Fibroblast of lung (primary cell): ENCODE results near the gene RB1. TPM values are rescaled to one million over a fixed set of nuclear protein-coding genes. Genes with fewer than 3 reads are reported as not detected.
A peak's percentile ranks its signal among the peaks of the same experiment; 100 is the strongest.

Experiments
- DNase-seq, 2 donors: peaks; one replicate each; pipeline versions ENCODE4 v3.0.0 to v3.0.0-alpha.2; 2010; ENCODE audit warnings: low read depth in 2 of 2
- H2AFZ ChIP-seq: 2 replicates; pipeline ENCODE4 v1.5.1; 2012; ENCODE audit warnings: low read length, control low read depth, inconsistent platforms
- H3K27ac ChIP-seq: 2 replicates; pipeline ENCODE4 v1.5.1; 2011; ENCODE audit warnings: low read length, control low read depth; ENCODE audit not compliant: insufficient read depth
- H3K27me3 ChIP-seq: 2 replicates; pipeline ENCODE4 v1.5.1; 2011; ENCODE audit warnings: mild to moderate bottlenecking, low read length; ENCODE audit not compliant: control insufficient read depth, insufficient read depth
- H3K36me3 ChIP-seq: 2 replicates; pipeline ENCODE4 v1.5.1; 2011; ENCODE audit warnings: low read length; ENCODE audit not compliant: control insufficient read depth, insufficient read depth
- H3K4me1 ChIP-seq: 2 replicates; pipeline ENCODE4 v1.5.1; 2011; ENCODE audit warnings: low read length; ENCODE audit not compliant: control insufficient read depth, insufficient read depth; ENCODE audit errors: extremely low read depth
- H3K4me2 ChIP-seq: 2 replicates; pipeline ENCODE4 v1.5.1; 2011; ENCODE audit warnings: low read length, control low read depth; ENCODE audit not compliant: insufficient read depth; ENCODE audit errors: extremely low read depth
- H3K4me3 ChIP-seq, 4 experiments: fragments of 200-600 bp in 1 of 4; sonication (generic) in 1 of 4; replicated peaks in 1 of 4; 2 replicates each; pipeline ENCODE4 v1.5.1; 2011 to 2016; ENCODE audit warnings: low read length in 4 of 4, low read depth in 3 of 4, mild to moderate bottlenecking in 3 of 4, control low read depth in 2 of 4, inconsistent platforms in 1 of 4, mixed read lengths in 1 of 4; ENCODE audit not compliant: insufficient read depth in 1 of 4; ENCODE audit errors: control extremely low read depth in 1 of 4
- H3K79me2 ChIP-seq: 2 replicates; pipeline ENCODE4 v1.5.1; 2012; ENCODE audit warnings: mild to moderate bottlenecking, low read length, inconsistent platforms; ENCODE audit not compliant: control insufficient read depth, insufficient read depth
- H3K9ac ChIP-seq: 2 replicates; pipeline ENCODE4 v1.5.1; 2011; ENCODE audit warnings: mild to moderate bottlenecking, low read length, control low read depth; ENCODE audit not compliant: insufficient read depth
- H3K9me3 ChIP-seq: 2 replicates; pipeline ENCODE4 v1.5.1; 2012; ENCODE audit warnings: low read depth, low read length; ENCODE audit not compliant: control insufficient read depth, insufficient read depth
- H4K20me1 ChIP-seq: 2 replicates; pipeline ENCODE4 v1.5.1; 2011; ENCODE audit warnings: low read length; ENCODE audit not compliant: control insufficient read depth, insufficient read depth; ENCODE audit errors: extremely low read depth
- CTCF ChIP-seq, 2 donors: IDR thresholded peaks in 1 of 2; conservative IDR thresholded peaks in 1 of 2; 1 replicate in 1 of 2; 2 replicates in 1 of 2; pipeline ENCODE4 v1.5.1; 2011 to 2012; ENCODE audit warnings: low read length in 2 of 2, control low read depth in 1 of 2, inconsistent platforms in 1 of 2, low read depth in 1 of 2, mild to moderate bottlenecking in 1 of 2
- EZH2 ChIP-seq: IDR thresholded peaks from 2 replicates; pipeline ENCODE4 v1.5.1; 2012; ENCODE audit warnings: low read length, control low read depth, mild to moderate bottlenecking; ENCODE audit errors: missing control alignments
- polyA plus RNA-seq, 2 donors: library from polyadenylated mRNA; depleted of rRNA in 1 of 2; stranded (reverse) in 1 of 2; unstranded in 1 of 2; fragments of >200 nt; gene quantifications; 2 replicates each; pipeline ENCODE4 v1.2.1, GENCODE V29; 2011 to 2012; ENCODE audit warnings: missing spikeins in 1 of 2
- total RNA-seq: library from RNA; depleted of rRNA; stranded (reverse); fragments of >200 nt; gene quantifications from 2 replicates; pipeline ENCODE4 v1.2.1, GENCODE V29; 2014

The RB1 gene
- total and polyA plus RNA-seq, 2 donors (not counting 1 experiment from before 2014, with no cell fraction given): 31.9 to 39.7 TPM

- TF ChIP-seq CTCF (conservative IDR thresholded peaks at IDR 0.05 in 1 of 2, IDR thresholded peaks at IDR 0.05 in 1 of 2; ENCODE audit: low read depth in 1 of 2, low read length in 2 of 2): no peak
- Histone ChIP-seq H3K27me3 (no peaks in the 10 kb centered on the region), H2AFZ (peak overlapping the region; percentile 95), H3K9ac (no peak overlapping the region), H3K4me3 (peak overlapping the region in 2 of 4 experiments; percentile 40 to 45), H3K36me3 (no peaks in the 10 kb centered on the region), H4K20me1 (no peaks in the 10 kb centered on the region), H3K4me2 (peak overlapping the region; percentile 88), H3K27ac (peak overlapping the region; percentile 73), H3K4me1 (no peaks in the 10 kb centered on the region), H3K79me2 (no peaks in the 10 kb centered on the region), H3K9me3 (no peaks in the 10 kb centered on the region)
- no peak for DNase-seq
Observed at GRCh38 chr13:48491423-48492095, 188.0 kb downstream of the RB1 start.

DNA sequence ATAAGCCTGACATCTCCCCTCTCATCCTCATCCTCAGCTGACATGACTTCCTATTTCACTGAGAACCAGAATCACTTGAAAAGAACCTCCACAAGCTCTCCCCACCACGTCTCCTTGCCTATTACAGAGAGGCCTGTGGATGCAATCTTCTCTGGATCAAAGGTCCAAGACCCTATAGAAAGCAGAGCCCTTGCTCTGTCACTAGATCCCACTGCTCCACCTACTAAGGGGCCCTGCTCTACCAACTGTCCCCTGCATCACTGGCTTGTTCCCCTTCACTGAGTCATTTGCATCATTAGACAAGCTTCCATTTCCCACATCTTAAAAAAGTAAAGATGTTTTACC, 188.5 kb downstream of the RB1 start:
- H3K9me3 ChIP-seq: no peaks in the 10 kb centered on the region
- H4K20me1 ChIP-seq: no peaks in the 10 kb centered on the region
- peak overlapping the region; percentile 24 for H3K9ac ChIP-seq
- H3K4me2 ChIP-seq: peak overlapping the region; percentile 88
- H3K27ac ChIP-seq: peak overlapping the region; percentile 73
- no peaks in the 10 kb centered on the region for H3K36me3 ChIP-seq
- no peaks in the 10 kb centered on the region for H3K79me2 ChIP-seq
- DNase-seq: no peak
- no peaks in the 10 kb centered on the region for H3K27me3 ChIP-seq
- no peaks in the 10 kb centered on the region for H3K4me1 ChIP-seq
- no peak for TF ChIP-seq CTCF (conservative IDR thresholded peaks at IDR 0.05 in 1 of 2, IDR thresholded peaks at IDR 0.05 in 1 of 2; ENCODE audit: low read depth in 1 of 2, low read length in 2 of 2)
- TF ChIP-seq EZH2: no peak
- H2AFZ ChIP-seq: peak overlapping the region; percentile 95
- H3K4me3 ChIP-seq: peak overlapping the region in 3 of 4 experiments; percentile 36 to 45 (median 40)

- peak in 1 of 2 donors; percentile 52 for DNase-seq
- H3K36me3 ChIP-seq: no peaks in the 10 kb centered on the region
- H3K9me3 ChIP-seq: no peaks in the 10 kb centered on the region
- no peaks in the 10 kb centered on the region for H3K27me3 ChIP-seq
- H3K4me1 ChIP-seq: no peaks in the 10 kb centered on the region
- peak overlapping the region; percentile 95 for H2AFZ ChIP-seq
- peak overlapping the region; percentile 88 for H3K4me2 ChIP-seq
- H4K20me1 ChIP-seq: no peaks in the 10 kb centered on the region
- H3K9ac ChIP-seq: peak overlapping the region; percentile 44
- peak overlapping the region; percentile 73 for H3K27ac ChIP-seq
- H3K79me2 ChIP-seq: no peaks in the 10 kb centered on the region
- no peak for TF ChIP-seq EZH2
- TF ChIP-seq CTCF (conservative IDR thresholded peaks at IDR 0.05 in 1 of 2, IDR thresholded peaks at IDR 0.05 in 1 of 2; ENCODE audit: low read depth in 1 of 2, low read length in 2 of 2): no peak
- H3K4me3 ChIP-seq: peak overlapping the region; percentile 30 to 45 (median 38)
Observed at GRCh38 chr13:48492470-48493065, 189.0 kb downstream of the RB1 start.
